Stimulated activated CD8-positive, alpha-beta memory T cell treated with anti-CD3 and anti-CD28 coated beads, Interleukin-7, amount 100 ng/mL, for 1 hour (primary cell): ENCODE results near the gene LGALS12.
"Not testable (repeated sequence)": the region's sequence is repeated elsewhere in the genome, so short reads cannot be mapped to it uniquely, and the experiment has no call there.

ENCODE experiments used
- DNase-seq, 2 donors: peaks; one replicate each; pipeline ENCODE4 v3.0.0-alpha.2; 2020; ENCODE audit warnings: low read depth in 2 of 2

LGALS12 gene

GRCh38 chr11:63504933-63505586 lies 824 bp upstream of the LGALS12 start:
- no peak for DNase-seq

GRCh38 chr11:63506876-63507275 lies 992 bp downstream of the LGALS12 start:
- DNase-seq, result no peak

DNA sequence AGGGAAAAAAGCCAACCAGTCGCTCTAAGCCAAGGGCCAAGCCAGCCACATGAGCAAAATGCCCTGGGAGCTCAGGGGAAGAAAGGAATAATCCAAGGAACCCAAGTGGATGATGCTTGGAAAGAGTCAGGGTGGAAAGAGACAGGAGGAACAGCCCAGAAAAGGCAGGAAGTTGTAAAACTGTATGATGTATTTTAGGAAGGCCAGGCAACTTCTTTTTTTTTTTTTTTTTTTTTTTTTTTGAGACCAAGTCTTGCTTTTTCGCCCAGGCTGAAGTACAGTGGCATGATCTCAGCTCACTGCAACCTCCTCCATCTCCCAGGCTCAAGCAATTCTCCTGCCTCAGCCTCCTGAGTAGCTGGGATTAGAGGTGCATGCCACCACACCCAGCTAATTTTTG lies 1.6 kb downstream of the LGALS12 start:
- no peak for DNase-seq

GRCh38 chr11:63508009-63508408 lies 2.1 kb downstream of the LGALS12 start:
- DNase-seq, result no peak

DNA sequence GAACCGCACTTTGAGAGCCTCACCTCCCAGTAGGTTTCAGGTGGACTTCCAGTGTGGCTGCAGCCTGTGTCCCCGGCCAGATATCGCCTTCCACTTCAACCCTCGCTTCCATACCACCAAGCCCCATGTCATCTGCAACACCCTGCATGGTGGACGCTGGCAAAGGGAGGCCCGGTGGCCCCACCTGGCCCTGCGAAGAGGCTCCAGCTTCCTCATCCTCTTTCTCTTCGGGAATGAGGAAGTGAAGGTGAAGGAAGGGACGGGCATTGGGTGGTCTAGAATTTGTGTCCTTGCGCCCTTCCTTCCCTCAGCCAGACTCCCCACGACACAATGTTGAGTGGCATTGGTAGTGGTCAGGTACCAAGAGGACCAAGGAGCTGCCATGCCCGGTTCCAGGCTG lies 2.9 kb downstream of the LGALS12 start:
- DNase-seq, result no peak

DNA sequence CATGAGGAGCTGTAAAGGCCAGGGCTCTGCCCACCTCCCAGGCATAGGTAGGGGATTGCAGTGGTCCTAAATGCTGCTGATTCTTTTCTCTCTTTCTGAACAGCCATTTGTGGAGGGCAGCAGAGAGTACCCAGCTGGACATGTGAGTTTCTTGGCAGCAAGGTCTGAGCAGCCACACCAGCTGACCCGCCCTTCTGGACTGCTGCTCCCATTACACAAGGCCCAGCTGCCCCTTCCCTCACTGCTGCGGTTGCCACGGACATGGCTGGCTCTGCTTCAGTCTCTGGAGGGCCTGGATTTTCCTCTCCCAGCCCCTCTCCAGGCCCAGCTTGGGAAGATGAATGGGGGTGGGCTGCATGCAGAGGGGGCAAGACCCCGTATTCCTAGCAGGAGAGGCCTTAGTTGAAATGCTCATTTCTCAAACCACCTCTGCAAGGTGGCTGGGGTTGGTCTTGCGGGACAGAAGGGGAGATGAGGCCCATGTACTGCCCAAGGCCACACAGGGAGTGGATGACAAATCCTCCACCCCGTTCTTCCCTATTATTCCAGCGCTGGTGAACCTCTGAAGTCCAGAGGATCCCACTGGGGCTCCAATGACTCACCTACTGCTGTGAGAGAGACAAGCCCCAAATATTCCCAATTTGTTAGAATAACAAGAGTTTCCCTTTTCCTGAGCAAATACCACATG lies 4.6 kb downstream of the LGALS12 start:
- DNase-seq, result no peak

- DNase-seq, result no peak
Measured at GRCh38 chr11:63511048-63511748, 5.3 kb downstream of the LGALS12 start.

DNA sequence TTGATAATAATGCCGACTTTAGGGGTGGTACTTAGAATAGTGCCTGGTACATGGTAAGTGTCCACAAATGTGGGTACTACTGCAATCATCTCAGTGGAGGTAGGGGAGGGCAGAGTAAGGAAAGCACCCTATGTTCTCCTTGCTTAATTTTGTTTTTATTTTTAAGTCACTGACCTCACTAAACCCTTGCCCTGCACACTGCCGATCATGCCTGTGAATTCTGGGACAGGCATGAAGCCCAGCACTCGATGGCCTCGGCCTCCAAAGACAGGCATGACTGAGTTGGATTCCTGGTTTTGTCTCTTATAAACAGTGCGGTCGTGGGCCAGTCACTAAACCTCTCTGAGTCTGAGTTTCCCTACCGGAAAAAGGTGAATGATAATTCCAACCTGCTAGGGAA lies 6.9 kb downstream of the LGALS12 start:
- DNase-seq, result no peak

GRCh38 chr11:63516109-63516508 lies 10.2 kb downstream of the LGALS12 start:
- DNase-seq, result no peak

GRCh38 chr11:63517156-63517555 lies 11.3 kb downstream of the LGALS12 start:
- DNase-seq, result no peak

DNA sequence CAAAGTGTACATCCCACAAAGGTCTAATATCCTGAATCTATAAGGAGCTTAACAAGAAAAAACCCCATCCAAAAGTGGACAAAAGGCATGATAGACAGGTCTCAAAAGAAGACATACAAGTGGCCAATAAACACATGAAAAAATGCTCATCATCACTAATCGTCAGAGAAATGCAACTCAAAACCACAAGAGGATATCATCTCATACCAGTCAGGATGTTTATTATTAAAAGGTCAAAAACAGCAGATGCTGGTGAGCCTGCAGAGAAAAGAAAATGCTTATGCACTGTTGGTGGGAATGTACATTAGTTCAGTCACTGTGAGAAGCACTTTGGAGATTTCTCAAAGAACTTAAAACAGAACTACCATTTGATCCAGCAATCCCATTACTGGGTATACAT lies 12.7 kb downstream of the LGALS12 start:
- DNase-seq, result no peak

- no peak for DNase-seq
Measured at GRCh38 chr11:63520606-63521170, 14.8 kb downstream of the LGALS12 start.

DNA sequence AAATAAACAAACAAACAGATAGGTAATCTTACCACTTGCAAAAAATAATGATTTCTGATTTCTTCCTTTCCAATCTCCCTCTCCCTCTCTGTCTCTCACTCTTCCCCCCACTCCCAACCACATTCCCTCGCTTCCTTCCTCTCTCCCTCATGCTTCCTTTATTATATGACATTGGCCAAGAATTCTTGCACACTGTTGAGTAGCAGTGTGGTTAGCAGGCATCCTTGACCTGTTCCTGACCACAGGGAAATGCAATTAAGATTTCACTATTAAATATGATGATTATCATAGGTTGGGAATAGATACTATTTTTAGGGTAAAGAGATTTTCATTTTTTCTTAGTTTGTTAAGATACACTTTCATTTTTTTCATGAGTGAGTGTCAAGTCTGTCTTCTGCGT lies 16.0 kb downstream of the LGALS12 start:
- no peak for DNase-seq

DNA sequence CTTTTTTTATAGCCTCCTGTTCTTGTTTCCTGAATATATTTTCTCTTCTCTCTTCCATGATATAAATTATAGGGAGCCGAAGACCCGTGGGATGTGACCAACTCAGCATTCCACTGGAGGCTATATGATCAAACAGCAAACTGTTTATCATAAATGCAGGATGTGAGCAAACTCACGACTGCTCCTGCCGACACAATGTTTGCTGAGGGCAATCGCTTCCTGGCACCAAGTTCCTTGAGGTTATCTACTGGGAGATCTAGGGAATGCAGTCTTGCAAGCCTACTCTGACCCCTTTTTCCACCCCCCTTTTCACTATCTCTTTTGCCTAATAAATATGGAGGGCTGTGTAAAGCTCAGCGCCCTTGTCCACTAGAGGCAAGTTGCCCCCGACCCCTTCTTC lies 17.3 kb downstream of the LGALS12 start:
- no peak for DNase-seq

GRCh38 chr11:63527667-63528066 lies 21.8 kb downstream of the LGALS12 start:
- DNase-seq, result no peak

DNA sequence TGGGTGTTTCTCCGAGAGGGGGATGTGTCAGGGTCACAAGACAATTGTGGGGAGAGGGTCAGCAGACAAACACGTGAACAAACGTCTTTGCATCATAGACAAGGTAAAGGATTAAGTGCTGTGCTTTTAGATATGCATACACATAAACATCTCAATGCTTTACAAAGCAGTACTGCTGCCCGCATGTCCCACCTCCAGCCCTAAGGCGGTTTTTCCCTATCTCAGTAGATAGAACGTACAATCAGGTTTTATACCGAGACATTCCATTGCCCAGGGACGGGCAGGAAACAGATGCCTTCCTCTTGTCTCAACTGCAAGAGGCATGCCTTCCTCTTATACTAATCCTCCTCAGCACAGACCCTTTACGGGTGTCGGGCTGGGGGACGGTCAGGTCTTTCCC lies 22.3 kb downstream of the LGALS12 start:
- DNase-seq, result not testable (repeated sequence)

DNA sequence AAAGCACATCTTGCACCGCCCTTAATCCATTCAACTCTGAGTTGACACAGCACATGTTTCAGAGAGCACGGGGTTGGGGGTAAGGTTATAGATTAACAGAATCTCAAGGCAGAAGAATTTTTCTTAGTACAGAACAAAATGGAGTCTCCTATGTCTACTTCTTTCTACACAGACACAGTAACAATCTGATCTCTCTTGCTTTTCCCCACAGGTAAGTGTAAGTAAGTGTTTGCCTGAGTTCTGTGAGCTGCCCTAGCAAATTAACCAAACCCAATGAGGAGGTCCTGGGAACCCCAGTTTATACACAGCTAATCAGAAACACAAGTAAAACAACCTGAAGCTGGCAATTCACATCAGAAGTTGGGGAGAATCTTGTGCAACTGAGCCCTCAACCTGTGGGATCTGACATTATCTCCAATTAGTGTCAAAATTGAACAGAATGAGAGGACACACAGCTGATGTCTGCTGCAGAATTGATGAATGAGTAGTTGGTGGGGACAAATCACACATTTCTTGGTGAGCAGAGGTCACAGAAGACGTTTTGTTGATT lies 22.9 kb downstream of the LGALS12 start:
- not testable (repeated sequence) for DNase-seq

GRCh38 chr11:63529373-63529772 lies 23.5 kb downstream of the LGALS12 start:
- not testable (repeated sequence) for DNase-seq

DNA sequence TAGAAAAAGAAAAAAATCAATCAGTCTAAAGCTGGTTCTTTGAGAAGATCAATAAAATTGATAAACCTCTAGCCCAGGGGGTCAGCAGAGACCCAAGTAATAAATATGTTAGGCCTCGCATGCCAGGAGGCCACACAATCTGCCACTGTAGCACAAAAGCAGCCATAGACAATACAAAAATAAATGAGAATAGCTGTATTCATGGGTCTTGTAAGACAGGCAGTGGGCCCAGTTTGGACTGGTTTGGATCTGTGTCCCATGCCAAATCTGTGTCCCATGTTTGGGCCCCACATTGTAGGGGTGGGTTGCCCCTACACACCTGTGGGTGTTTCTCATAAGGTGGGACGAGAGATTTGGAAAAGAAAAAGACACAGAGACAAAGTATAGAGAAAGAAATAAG lies 24.1 kb downstream of the LGALS12 start:
- no peak for DNase-seq

- DNase-seq, result not testable (repeated sequence)
Measured at GRCh38 chr11:63531074-63531792, 25.3 kb downstream of the LGALS12 start.

GRCh38 chr11:63532117-63532516 lies 26.2 kb downstream of the LGALS12 start:
- DNase-seq, result no peak
